HepG2 (cell line): ENCODE results near the gene ZNF451. TPM values are rescaled to one million over a fixed set of nuclear protein-coding genes. Genes with fewer than 3 reads are reported as not detected.

Experiments used
- AFF4 ChIP-seq: sonication (generic); formaldehyde crosslinking; IDR thresholded peaks from 2 replicates; pipeline ENCODE4 v1.4.0; 2020; ENCODE audit warnings: missing genetic modification reagents
- BATF2 ChIP-seq: sonication (generic); formaldehyde crosslinking; IDR thresholded peaks from 2 replicates; pipeline ENCODE4 v1.8.0; 2022; ENCODE audit warnings: mild to moderate bottlenecking, missing genetic modification reagents, moderate library complexity
- DMAP1 ChIP-seq: IDR thresholded peaks from 2 replicates; pipeline ENCODE4 v1.6.1; 2016
- EZH2 ChIP-seq: conservative IDR thresholded peaks from 2 replicates; pipeline ENCODE4 v1.6.1; 2012; ENCODE audit warnings: mild to moderate bottlenecking, low read depth, low read length, moderate library complexity
- GABPB1 ChIP-seq: IDR thresholded peaks from 2 replicates; pipeline ENCODE4 v1.6.1; 2016; ENCODE audit warnings: mild to moderate bottlenecking, missing genetic modification reagents, moderate library complexity, missing compliant biosample characterization
- JDP2 ChIP-seq: sonication (generic); formaldehyde crosslinking; IDR thresholded peaks from 2 replicates; pipeline ENCODE4 v1.8.1; 2022; ENCODE audit warnings: missing genetic modification reagents, borderline replicate concordance
- KDM5B ChIP-seq: sonication (generic); formaldehyde crosslinking; IDR thresholded peaks from 2 replicates; pipeline ENCODE4 v1.4.0; 2020; ENCODE audit warnings: missing genetic modification reagents, mild to moderate bottlenecking, borderline replicate concordance
- NFRKB ChIP-seq: fragments of 450-650 bp; IDR thresholded peaks from 2 replicates; pipeline ENCODE4 v1.6.1; 2017
- RBM22 ChIP-seq: fragments of 200-400 bp; formaldehyde crosslinking; optimal IDR thresholded peaks from 2 replicates; pipeline ENCODE3; 2017; ENCODE audit warnings: mild to moderate bottlenecking, low read length, moderate library complexity
- RORA ChIP-seq: sonication (generic); formaldehyde crosslinking; IDR thresholded peaks from 2 replicates; pipeline ENCODE4 v1.5.0; 2020; ENCODE audit warnings: mild to moderate bottlenecking, missing genetic modification reagents, moderate library complexity
- TP53 ChIP-seq: sonication (generic); formaldehyde crosslinking; conservative IDR thresholded peaks from 2 replicates; pipeline ENCODE4 v1.4.0; 2020; ENCODE audit warnings: missing genetic modification reagents
- ZMYM4 ChIP-seq: sonication (generic); formaldehyde crosslinking; IDR thresholded peaks from 2 replicates; pipeline ENCODE4 v1.8.1; 2023; ENCODE audit warnings: mild to moderate bottlenecking, missing genetic modification reagents
- ZNF230 ChIP-seq: sonication (generic); formaldehyde crosslinking; IDR thresholded peaks from 2 replicates; pipeline ENCODE4 v1.4.0; 2020; ENCODE audit warnings: mild to moderate bottlenecking, missing genetic modification reagents
- ZNF776 ChIP-seq: sonication (generic); formaldehyde crosslinking; IDR thresholded peaks from 2 replicates; pipeline ENCODE4 v1.4.0; 2020; ENCODE audit warnings: mild to moderate bottlenecking, missing genetic modification reagents
- ZNF883 ChIP-seq: sonication (generic); formaldehyde crosslinking; IDR thresholded peaks from 2 replicates; pipeline ENCODE4 v1.5.1; 2020; ENCODE audit warnings: mild to moderate bottlenecking, missing genetic modification reagents; ENCODE audit errors: not compliant biosample characterization
- ZSCAN31 ChIP-seq: sonication (generic); formaldehyde crosslinking; IDR thresholded peaks from 2 replicates; pipeline ENCODE4 v1.5.0; 2020; ENCODE audit warnings: low read depth, mild to moderate bottlenecking, missing genetic modification reagents
- polyA plus RNA-seq, 8 experiments: library from polyadenylated mRNA; depleted of rRNA in 3 of 8; stranded (reverse) in 7 of 8; unstranded in 1 of 8; fragments of >200 nt; fragmentation: Illumina TruSeq in 4 of 8; extraction: Trizol in 4 of 8; gene quantifications; 2 replicates each; pipeline versions ENCODE4 v1.2.1 to v1.2.3, GENCODE V29; 2011 to 2016; ENCODE audit warnings: low read depth in 4 of 8, missing spikeins in 1 of 8, mixed read lengths in 1 of 8; ENCODE audit not compliant: insufficient read depth in 1 of 8
- total RNA-seq, 5 experiments: library from RNA; depleted of rRNA; stranded (reverse); fragments of >200 nt; fragmentation: Illumina TruSeq; extraction: Trizol; gene quantifications; 2 replicates each; pipeline ENCODE4 v1.2.3, GENCODE V29; 2016; ENCODE audit warnings: low read depth in 1 of 5
- TF ChIP-seq, protein P1 (sequence below): sonication (generic); formaldehyde crosslinking; IDR thresholded peaks from 2 replicates; pipeline ENCODE4 v1.4.0; 2020; ENCODE audit warnings: mild to moderate bottlenecking, missing genetic modification reagents
- TF ChIP-seq, protein P2 (sequence below): sonication (generic); formaldehyde crosslinking; IDR thresholded peaks from 2 replicates; pipeline ENCODE4 v1.4.0; 2020; ENCODE audit warnings: mild to moderate bottlenecking, missing genetic modification reagents
- TF ChIP-seq, protein P3 (sequence below): sonication (generic); formaldehyde crosslinking; IDR thresholded peaks from 2 replicates; pipeline ENCODE4 v1.4.0; 2020; ENCODE audit warnings: mild to moderate bottlenecking, missing genetic modification reagents

The ZNF451 gene
- total and polyA plus RNA-seq, 2 of the 13 experiments (the other 11 are each of a cell fraction or from before 2014, with no cell fraction given): 32.1 to 65.7 TPM

- TF ChIP-seq ZNF883 (CRISPR knock-in tag) (peak; percentile 84), ZSCAN31 (CRISPR knock-in tag) (peak; percentile 96), RBM22 (peak; percentile 53), JDP2 (CRISPR knock-in tag) (no peak), ZNF776 (CRISPR knock-in tag) (peak; percentile 92; the same call in 1 of the 2 replicates), ZMYM4 (CRISPR knock-in tag) (peak; percentile 85), EZH2 (no peak), KDM5B (CRISPR knock-in tag) (peak; percentile 98), RORA (CRISPR knock-in tag) (no peak), DMAP1 (peak; percentile 60; the same call in 1 of the 2 replicates), AFF4 (CRISPR knock-in tag) (peak; percentile 90; the same call in 1 of the 2 replicates), ZNF230 (peak; percentile 69), TP53 (peak; percentile 89), NFRKB (no peak), GABPB1 (CRISPR knock-in tag) (peak; percentile 78), BATF2 (peak; percentile 76; the same call in 1 of the 2 replicates)
- TF ChIP-seq, protein P1, sequence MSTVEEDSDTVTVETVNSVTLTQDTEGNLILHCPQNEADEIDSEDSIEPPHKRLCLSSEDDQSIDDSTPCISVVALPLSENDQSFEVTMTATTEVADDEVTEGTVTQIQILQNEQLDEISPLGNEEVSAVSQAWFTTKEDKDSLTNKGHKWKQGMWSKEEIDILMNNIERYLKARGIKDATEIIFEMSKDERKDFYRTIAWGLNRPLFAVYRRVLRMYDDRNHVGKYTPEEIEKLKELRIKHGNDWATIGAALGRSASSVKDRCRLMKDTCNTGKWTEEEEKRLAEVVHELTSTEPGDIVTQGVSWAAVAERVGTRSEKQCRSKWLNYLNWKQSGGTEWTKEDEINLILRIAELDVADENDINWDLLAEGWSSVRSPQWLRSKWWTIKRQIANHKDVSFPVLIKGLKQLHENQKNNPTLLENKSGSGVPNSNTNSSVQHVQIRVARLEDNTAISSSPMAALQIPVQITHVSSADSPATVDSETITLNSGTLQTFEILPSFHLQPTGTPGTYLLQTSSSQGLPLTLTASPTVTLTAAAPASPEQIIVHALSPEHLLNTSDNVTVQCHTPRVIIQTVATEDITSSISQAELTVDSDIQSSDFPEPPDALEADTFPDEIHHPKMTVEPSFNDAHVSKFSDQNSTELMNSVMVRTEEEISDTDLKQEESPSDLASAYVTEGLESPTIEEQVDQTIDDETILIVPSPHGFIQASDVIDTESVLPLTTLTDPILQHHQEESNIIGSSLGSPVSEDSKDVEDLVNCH: no peak
- TF ChIP-seq, protein P2, sequence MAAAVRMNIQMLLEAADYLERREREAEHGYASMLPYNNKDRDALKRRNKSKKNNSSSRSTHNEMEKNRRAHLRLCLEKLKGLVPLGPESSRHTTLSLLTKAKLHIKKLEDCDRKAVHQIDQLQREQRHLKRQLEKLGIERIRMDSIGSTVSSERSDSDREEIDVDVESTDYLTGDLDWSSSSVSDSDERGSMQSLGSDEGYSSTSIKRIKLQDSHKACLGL (CRISPR knock-in tag): peak; percentile 89; the same call in 1 of the 2 replicates
- TF ChIP-seq, protein P3, sequence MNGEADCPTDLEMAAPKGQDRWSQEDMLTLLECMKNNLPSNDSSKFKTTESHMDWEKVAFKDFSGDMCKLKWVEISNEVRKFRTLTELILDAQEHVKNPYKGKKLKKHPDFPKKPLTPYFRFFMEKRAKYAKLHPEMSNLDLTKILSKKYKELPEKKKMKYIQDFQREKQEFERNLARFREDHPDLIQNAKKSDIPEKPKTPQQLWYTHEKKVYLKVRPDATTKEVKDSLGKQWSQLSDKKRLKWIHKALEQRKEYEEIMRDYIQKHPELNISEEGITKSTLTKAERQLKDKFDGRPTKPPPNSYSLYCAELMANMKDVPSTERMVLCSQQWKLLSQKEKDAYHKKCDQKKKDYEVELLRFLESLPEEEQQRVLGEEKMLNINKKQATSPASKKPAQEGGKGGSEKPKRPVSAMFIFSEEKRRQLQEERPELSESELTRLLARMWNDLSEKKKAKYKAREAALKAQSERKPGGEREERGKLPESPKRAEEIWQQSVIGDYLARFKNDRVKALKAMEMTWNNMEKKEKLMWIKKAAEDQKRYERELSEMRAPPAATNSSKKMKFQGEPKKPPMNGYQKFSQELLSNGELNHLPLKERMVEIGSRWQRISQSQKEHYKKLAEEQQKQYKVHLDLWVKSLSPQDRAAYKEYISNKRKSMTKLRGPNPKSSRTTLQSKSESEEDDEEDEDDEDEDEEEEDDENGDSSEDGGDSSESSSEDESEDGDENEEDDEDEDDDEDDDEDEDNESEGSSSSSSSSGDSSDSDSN (CRISPR knock-in tag): peak; percentile 99
Observed at GRCh38 chr6:57172136-57173055, 82.4 kb downstream of the ZNF451 start, which contains the start of gene BAG2 (continued).
